Measurements from ENCODE around the gene SLC1A7.

GRCh38 chr1:53073868-53074311 is 68.5 kb downstream of the SLC1A7 start:
- TF ChIP-seq CTCF (conservative IDR thresholded peaks at IDR 0.05; ENCODE audit: low read length) (no peak), EZH2phosphoT487 (IDR thresholded peaks at IDR 0.05; ENCODE audit: borderline replicate concordance) (no peak)
